Measurements from ENCODE around the gene ARHGAP42. TPM values are rescaled to one million over a fixed set of nuclear protein-coding genes. Genes with fewer than 3 reads are reported as not detected.
A peak's percentile ranks its signal among the peaks of the same experiment; 100 is the strongest.

ARHGAP42 gene
- total and polyA plus RNA-seq, 2 of the 4 experiments (the other 2 are of a cell fraction): 2.9 to 7.3 TPM

DNA sequence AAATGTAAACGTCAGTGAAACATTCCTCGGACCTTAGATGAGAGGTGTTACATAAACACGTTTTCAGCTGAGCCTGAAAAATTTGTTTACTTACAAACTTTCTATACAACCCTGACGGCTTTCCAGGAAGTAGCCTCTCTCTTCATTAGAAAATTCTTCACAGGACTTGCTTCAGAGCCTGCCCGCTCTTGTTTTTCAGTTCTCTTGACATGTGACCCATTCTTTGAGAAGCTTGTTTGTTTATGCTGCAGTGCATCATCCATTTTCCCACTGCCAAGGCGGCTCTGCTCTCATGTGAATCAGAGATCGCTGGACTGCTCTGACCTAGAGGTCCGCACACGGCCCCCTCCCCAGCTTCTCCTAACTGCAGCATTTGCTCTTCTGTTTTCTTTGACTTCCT lies 47.9 kb upstream of the ARHGAP42 start:
- DNase-seq: peak; percentile 83
- WGBS, 2 experiments (ENCODE audit: extremely low coverage in 2 of 2, insufficient read length in 1 of 2): 7% methylated on average over 5 of the region's 9 CpGs; no CpG with 5 or more reads in 1 of the 2 experiments

More for the DNA sequence above, 47.9 kb upstream of the ARHGAP42 start:
- H3K9ac ChIP-seq (ENCODE audit: low read depth, low read length): no peak overlapping the region; the same call in 1 of the 2 replicates
- peak overlapping the region; percentile 6; the same call in 1 of the 3 replicates for H2BK15ac ChIP-seq (ENCODE audit: low read depth, low read length)
- peak overlapping the region; percentile 48; the same call in 1 of the 2 replicates for H4K91ac ChIP-seq (ENCODE audit: insufficient read depth, low read depth, low read length)
- peak overlapping the region; percentile 57 for H2BK5ac ChIP-seq (ENCODE audit: low read depth, low read length, poor library complexity, severe bottlenecking)
- H3K56ac ChIP-seq (ENCODE audit: extremely low read depth, insufficient read depth, low read length): no peak overlapping the region
- H3K36me3 ChIP-seq (ENCODE audit: control insufficient read depth, insufficient read depth, low read length): no peaks in the 10 kb centered on the region
- no peak overlapping the region for H2AK5ac ChIP-seq (ENCODE audit: low read depth, low read length)
- peak overlapping the region; percentile 46 for H3K27ac ChIP-seq (ENCODE audit: insufficient read depth, low read length)
- no peak overlapping the region for H3K4ac ChIP-seq (ENCODE audit: low read depth, low read length)
- peak overlapping the region; percentile 26; the same call in 1 of the 2 replicates for H2BK20ac ChIP-seq (ENCODE audit: low read depth, low read length)
- H3K9me3 ChIP-seq (ENCODE audit: control insufficient read depth, insufficient read depth, low read length): no peaks in the 10 kb centered on the region
- H2BK120ac ChIP-seq (ENCODE audit: low read depth, low read length): peak overlapping the region; percentile 56
- no peaks in the 10 kb centered on the region for H4K20me1 ChIP-seq (ENCODE audit: insufficient read depth, low read length)
- dilution Hi-C loops (cut with HindIII; ENCODE audit: low sequenced_read_pairs, unreplicated experiment) (no loop called here), intact Hi-C loops (cut with micrococcal nuclease) (loop anchor here (5.0 kb wide), 1 partner anchor 33 kb away; no protein-coding TSS in a partner anchor), in situ Hi-C loops (cut with MboI; ENCODE audit: low sequenced_read_pairs) (no loop called here)
- H2AFZ ChIP-seq (replicated peaks; ENCODE audit: low read length, poor library complexity): peak overlapping the region; percentile 73
- no peak overlapping the region for H3K23ac ChIP-seq (ENCODE audit: low read depth, low read length)
- CTCF ChIA-PET: interaction anchor here (0.9 to 1.1 kb wide), 2 partner anchors 10 to 62 kb away, joined by 3 to 4 read pairs; no protein-coding TSS in a partner anchor
- no TSS peak for BruUV-seq (replicated peaks)
- H3K27me3 ChIP-seq (ENCODE audit: control insufficient read depth, insufficient read depth, low read length): no peaks in the 10 kb centered on the region
- peak; percentile 50 for ATAC-seq (ENCODE audit: low read depth)
- POLR2A ChIA-PET (ENCODE audit: unreplicated experiment): no interaction called here
- no peaks in the 10 kb centered on the region for H3K79me1 ChIP-seq (ENCODE audit: low read depth in 1 of 2, low read length in 2 of 2)
- no peak for TF ChIP-seq CEBPB (IDR thresholded peaks at IDR 0.05; ENCODE audit: low read depth, low read length)
- TF ChIP-seq, protein P1, sequence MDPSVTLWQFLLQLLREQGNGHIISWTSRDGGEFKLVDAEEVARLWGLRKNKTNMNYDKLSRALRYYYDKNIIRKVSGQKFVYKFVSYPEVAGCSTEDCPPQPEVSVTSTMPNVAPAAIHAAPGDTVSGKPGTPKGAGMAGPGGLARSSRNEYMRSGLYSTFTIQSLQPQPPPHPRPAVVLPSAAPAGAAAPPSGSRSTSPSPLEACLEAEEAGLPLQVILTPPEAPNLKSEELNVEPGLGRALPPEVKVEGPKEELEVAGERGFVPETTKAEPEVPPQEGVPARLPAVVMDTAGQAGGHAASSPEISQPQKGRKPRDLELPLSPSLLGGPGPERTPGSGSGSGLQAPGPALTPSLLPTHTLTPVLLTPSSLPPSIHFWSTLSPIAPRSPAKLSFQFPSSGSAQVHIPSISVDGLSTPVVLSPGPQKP (IDR thresholded peaks at IDR 0.05; ENCODE audit: borderline replicate concordance, low read depth, low read length): no peak
- TF ChIP-seq FOS (IDR thresholded peaks at IDR 0.05; ENCODE audit: low read depth, low read length): peak; percentile 17; the same call in 1 of the 2 replicates
- peak; percentile 67 for TF ChIP-seq USF2 (IDR thresholded peaks at IDR 0.05; ENCODE audit: low read depth, low read length)
- 0 out of 2 replicates have a peak, but pooled peaks have one; percentile 8 for TF ChIP-seq BHLHE40 (IDR thresholded peaks at IDR 0.05; ENCODE audit: low read depth, low read length)
- peak overlapping the region; percentile 81; the same call in 1 of the 2 replicates for H3K18ac ChIP-seq (ENCODE audit: low read depth, low read length)
- H4K5ac ChIP-seq (ENCODE audit: low read depth, low read length): peak overlapping the region; percentile 6; the same call in 1 of the 2 replicates
- peak overlapping the region; percentile 18 for H2AK9ac ChIP-seq (replicated peaks; ENCODE audit: low read depth, low read length, poor library complexity)
- H3K4me1 ChIP-seq (ENCODE audit: control insufficient read depth, insufficient read depth, low read length): peaks cover 18% of the 10 kb centered on the region
- peak overlapping the region; percentile 70 for H3K4me2 ChIP-seq (ENCODE audit: low read depth, low read length)
- no peak overlapping the region for H3K14ac ChIP-seq (replicated peaks; ENCODE audit: low read depth, low read length)
- H3K4me3 ChIP-seq (ENCODE audit: insufficient read depth, low read depth, low read length): no peak overlapping the region
- H3K9me1 ChIP-seq (ENCODE audit: insufficient read depth, low read length): peaks cover 10% of the 10 kb centered on the region; the same call in 1 of the 2 replicates
- H4K8ac ChIP-seq (ENCODE audit: low read depth in 2 of 2, low read length in 2 of 2): peak overlapping the region; percentile 18 to 33; a peak in 1 of 4 replicates

All from IMR-90 (cell line).